ENCODE results near the gene ZNF285. TPM values are rescaled to one million over a fixed set of nuclear protein-coding genes. Genes with fewer than 3 reads are reported as not detected.

Gene ZNF285
- total and polyA plus RNA-seq, 2 of the 8 experiments (the other 6 are each of a cell fraction or from before 2014, with no cell fraction given): 0.83 to 2.5 TPM

DNA sequence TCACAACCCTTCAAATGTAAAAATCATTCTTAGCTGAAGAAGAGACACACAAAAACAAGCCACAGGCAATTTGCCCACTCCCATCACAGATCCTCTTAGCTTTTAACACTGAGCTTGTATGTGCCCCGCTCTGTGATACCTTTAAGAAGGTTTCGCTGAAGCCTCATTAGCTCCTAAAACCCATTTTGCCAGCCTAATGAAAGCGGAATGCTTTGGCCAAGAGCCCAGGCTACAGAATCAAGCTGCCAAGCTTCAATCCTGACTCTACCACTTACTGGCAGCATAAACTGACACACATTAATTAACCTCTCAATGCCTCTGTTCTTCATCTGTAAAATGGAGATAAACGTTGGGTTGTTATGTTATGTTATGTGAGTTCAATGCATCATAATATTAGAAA, 55.4 kb downstream of the ZNF285 start (continued):
- TF ChIP-seq, protein P1, sequence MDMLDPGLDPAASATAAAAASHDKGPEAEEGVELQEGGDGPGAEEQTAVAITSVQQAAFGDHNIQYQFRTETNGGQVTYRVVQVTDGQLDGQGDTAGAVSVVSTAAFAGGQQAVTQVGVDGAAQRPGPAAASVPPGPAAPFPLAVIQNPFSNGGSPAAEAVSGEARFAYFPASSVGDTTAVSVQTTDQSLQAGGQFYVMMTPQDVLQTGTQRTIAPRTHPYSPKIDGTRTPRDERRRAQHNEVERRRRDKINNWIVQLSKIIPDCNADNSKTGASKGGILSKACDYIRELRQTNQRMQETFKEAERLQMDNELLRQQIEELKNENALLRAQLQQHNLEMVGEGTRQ (IDR thresholded peaks at IDR 0.05; ENCODE audit: low read length): no peak
- TF ChIP-seq CHD1 (IDR thresholded peaks at IDR 0.05; ENCODE audit: low read depth, low read length): no peak
- TF ChIP-seq TAF7 (optimal IDR thresholded peaks at IDR 0.05; ENCODE audit: borderline replicate concordance, low read depth, low read length): no peak
- TF ChIP-seq CTCF (IDR thresholded peaks at IDR 0.05; ENCODE audit: control extremely low read depth in 1 of 3, insufficient read depth in 1 of 3, low read depth in 1 of 3, low read length in 3 of 3): no peak
- no peak for TF ChIP-seq TCF12 (IDR thresholded peaks at IDR 0.05; ENCODE audit: low read depth, low read length)
- no peak for TF ChIP-seq TBP (IDR thresholded peaks at IDR 0.05; ENCODE audit: low read depth, low read length)
- TF ChIP-seq SIRT6 (IDR thresholded peaks at IDR 0.05; ENCODE audit: low read length): no peak
- no peak for TF ChIP-seq GTF2F1 (IDR thresholded peaks at IDR 0.05; ENCODE audit: borderline replicate concordance, low read depth, low read length)
